Chondrocyte (in vitro differentiated cells): ENCODE data around the gene NUBPL. TPM values are rescaled to one million over a fixed set of nuclear protein-coding genes. Genes with fewer than 3 reads are reported as not detected.
"Not testable (repeated sequence)": the region's sequence is repeated elsewhere in the genome, so short reads cannot be mapped to it uniquely, and the experiment has no call there.

Experiments used
- DNase-seq: peaks from one replicate; pipeline ENCODE4 v3.0.0; 2021; ENCODE audit warnings: mixed read lengths, low spot score
- H3K27ac Mint-ChIP-seq: one replicate; pipeline ENCODE4 v1.8.0; 2021; ENCODE audit warnings: mild to moderate bottlenecking, moderate library complexity, mixed read lengths; ENCODE audit not compliant: unreplicated experiment
- H3K27me3 Mint-ChIP-seq: 2 replicates; pipeline ENCODE4 v1.8.0; 2021; ENCODE audit warnings: low read depth, mixed read lengths
- H3K36me3 Mint-ChIP-seq: 2 replicates; pipeline ENCODE4 v1.8.0; 2021; ENCODE audit warnings: low read depth, mixed read lengths
- H3K4me1 Mint-ChIP-seq: 2 replicates; pipeline ENCODE4 v1.8.0; 2021; ENCODE audit warnings: low read depth, mild to moderate bottlenecking, mixed read lengths
- H3K4me3 Mint-ChIP-seq: one replicate; pipeline ENCODE4 v1.8.0; 2021; ENCODE audit warnings: mild to moderate bottlenecking, moderate library complexity, mixed read lengths; ENCODE audit not compliant: unreplicated experiment
- H3K9me3 Mint-ChIP-seq: 2 replicates; pipeline ENCODE4 v1.8.0; 2021; ENCODE audit warnings: low read depth, mixed read lengths
- CTCF ChIP-seq: fragments of 200-600 bp; sonication (generic); IDR thresholded peaks from 2 replicates; pipeline ENCODE4 v1.5.0; 2021; ENCODE audit warnings: antibody characterized with exemption, mild to moderate bottlenecking, moderate library complexity
- total RNA-seq: library from RNA; stranded (reverse); gene quantifications from 3 replicates; pipeline ENCODE4 v1.2.1, GENCODE V29; 2021

The NUBPL gene
- total RNA-seq, 1 donor from 2014 or later, result 9.8 TPM

DNA sequence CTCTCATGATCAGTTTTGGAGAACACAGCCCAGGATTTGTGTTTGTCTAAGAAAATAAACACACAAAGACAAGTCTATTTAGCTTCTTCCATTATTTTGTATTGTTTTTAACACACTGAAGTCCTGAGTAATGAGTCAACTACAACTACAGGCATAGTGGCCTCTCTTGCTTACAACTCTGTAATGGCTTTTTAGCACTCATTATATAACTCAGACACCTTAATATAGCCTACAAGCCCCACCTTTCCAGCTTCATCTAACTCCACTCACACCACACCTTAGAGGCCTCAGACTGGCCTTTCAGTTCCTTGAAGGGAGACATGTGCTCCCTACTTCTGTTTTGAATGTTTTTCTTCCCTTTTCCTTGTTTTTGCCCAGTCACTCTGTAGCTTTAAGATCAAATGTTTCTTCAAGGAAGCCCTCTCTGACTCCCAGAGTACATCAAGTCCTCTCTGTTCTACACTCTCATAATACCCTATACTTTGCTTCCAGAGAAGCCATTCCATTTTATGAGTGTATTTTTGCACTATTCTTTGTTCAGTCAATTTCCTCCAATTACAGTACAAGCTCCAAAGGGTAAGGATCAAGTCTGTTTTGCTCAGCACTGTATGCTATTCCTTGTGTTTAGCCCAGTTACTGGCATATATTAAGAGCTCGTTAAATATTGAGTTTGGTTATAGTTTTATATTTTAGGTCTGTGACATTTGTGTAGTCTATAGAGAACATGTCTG lies 282.3 kb downstream of the NUBPL start:
- TF ChIP-seq CTCF, result no peak
- peaks cover 3% of the 10 kb centered on the region for H3K36me3 Mint-ChIP-seq
- no peaks in the 10 kb centered on the region for H3K9me3 Mint-ChIP-seq
- H3K4me3 Mint-ChIP-seq, result no peak overlapping the region
- H3K27ac Mint-ChIP-seq, result no peak overlapping the region
- DNase-seq, result no peak
- peaks cover 9% of the 10 kb centered on the region for H3K4me1 Mint-ChIP-seq
- H3K27me3 Mint-ChIP-seq, result no peaks in the 10 kb centered on the region

GRCh38 chr14:31854508-31855075 lies 293.4 kb downstream of the NUBPL start:
- Mint-ChIP-seq H3K27me3 (no peaks in the 10 kb centered on the region), H3K4me3 (no peak overlapping the region), H3K4me1 (peaks cover 6% of the 10 kb centered on the region), H3K9me3 (peaks cover 2% of the 10 kb centered on the region), H3K27ac (no peak overlapping the region), H3K36me3 (peaks cover 5% of the 10 kb centered on the region)
- no peak for DNase-seq
- no peak for TF ChIP-seq CTCF

DNA sequence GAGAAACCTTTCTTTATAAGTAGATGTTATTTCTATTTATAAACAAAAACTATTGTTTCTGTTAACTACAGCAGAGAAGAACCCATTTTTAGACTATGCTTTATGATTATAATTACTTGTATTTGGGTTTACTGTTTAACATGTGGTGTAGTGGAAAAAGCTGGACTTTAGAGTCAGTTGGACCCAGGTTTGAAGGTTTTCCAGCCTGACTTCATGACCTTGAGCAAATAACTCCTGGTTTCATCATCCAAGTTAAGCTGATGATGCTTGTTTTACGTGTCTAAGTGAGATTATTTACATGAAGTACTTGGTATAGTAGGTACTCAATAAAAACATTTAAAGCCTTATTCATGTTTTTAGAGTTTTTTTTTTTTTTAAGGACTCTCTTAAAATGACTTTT lies 294.1 kb downstream of the NUBPL start:
- TF ChIP-seq CTCF, result no peak
- H3K36me3 Mint-ChIP-seq, result peaks cover 5% of the 10 kb centered on the region

GRCh38 chr14:31856003-31856402 lies 294.8 kb downstream of the NUBPL start:
- H3K4me3 Mint-ChIP-seq, H3K27ac Mint-ChIP-seq, H3K27me3 Mint-ChIP-seq, H3K9me3 Mint-ChIP-seq, H3K36me3 Mint-ChIP-seq, H3K4me1 Mint-ChIP-seq, DNase-seq: not testable (repeated sequence)

More for the DNA sequence above, 294.1 kb downstream of the NUBPL start:
- Mint-ChIP-seq H3K4me3 (no peak overlapping the region), H3K9me3 (peaks cover 2% of the 10 kb centered on the region), H3K4me1 (peaks cover 6% of the 10 kb centered on the region), H3K27me3 (no peaks in the 10 kb centered on the region), H3K27ac (no peak overlapping the region)
- DNase-seq, result no peak

GRCh38 chr14:31858868-31859267 lies 297.7 kb downstream of the NUBPL start:
- H3K4me1 Mint-ChIP-seq, result peaks cover 6% of the 10 kb centered on the region
- H3K4me3 Mint-ChIP-seq, result no peak overlapping the region
- no peak for TF ChIP-seq CTCF
- H3K27me3 Mint-ChIP-seq, result no peaks in the 10 kb centered on the region
- DNase-seq, result no peak
- H3K27ac Mint-ChIP-seq, result no peak overlapping the region
- H3K36me3 Mint-ChIP-seq, result peaks cover 8% of the 10 kb centered on the region
- H3K9me3 Mint-ChIP-seq, result peaks cover 4% of the 10 kb centered on the region
